CD8-positive, alpha-beta memory T cell (primary cell): Measurements from ENCODE around the gene HNMT. TPM values are rescaled to one million over a fixed set of nuclear protein-coding genes. Genes with fewer than 3 reads are reported as not detected.
"Not testable (repeated sequence)": the region's sequence is repeated elsewhere in the genome, so short reads cannot be mapped to it uniquely, and the experiment has no call there.

Source experiments
- CTCF ChIA-PET: fragments of 350-600 bp; sonication (Branson Sonifier 250); formaldehyde crosslinking; loops from one replicate; lab custom pipeline; 2021; ENCODE audit warnings: antibody characterized with exemption; lab: Charles Lee
- POLR2A ChIA-PET: fragments of 350-600 bp; sonication (Branson Sonifier 250); formaldehyde crosslinking; loops from one replicate; lab custom pipeline; 2021; ENCODE audit warnings: antibody characterized with exemption; lab: Charles Lee
- DNase-seq, 5 donors: peaks; one replicate each; pipeline versions ENCODE4 v3.0.0 to v3.0.0-alpha.2; 2020 to 2022; ENCODE audit warnings: mixed read lengths in 1 of 5
- H3K27ac ChIP-seq: one replicate; pipeline ENCODE4 v1.7.0; 2013; ENCODE audit warnings: low read depth, mild to moderate bottlenecking, low read length, moderate library complexity
- H3K27me3 ChIP-seq: 2 replicates; pipeline ENCODE4 v1.7.0; 2013; ENCODE audit warnings: low read length, mild to moderate bottlenecking; ENCODE audit not compliant: insufficient read depth, poor library complexity, severe bottlenecking
- H3K36me3 ChIP-seq: 2 replicates; pipeline ENCODE4 v1.7.0; 2013; ENCODE audit warnings: mild to moderate bottlenecking, low read length, moderate library complexity; ENCODE audit not compliant: insufficient read depth
- H3K4me1 ChIP-seq: 2 replicates; pipeline ENCODE4 v1.7.0; 2013; ENCODE audit warnings: mild to moderate bottlenecking, low read length, moderate library complexity; ENCODE audit not compliant: insufficient read depth
- H3K4me3 ChIP-seq: 2 replicates; pipeline ENCODE4 v1.7.0; 2013; ENCODE audit warnings: mild to moderate bottlenecking, low read length
- H3K9me3 ChIP-seq: 2 replicates; pipeline ENCODE4 v1.7.0; 2013; ENCODE audit warnings: mild to moderate bottlenecking, low read length
- H3K27ac Mint-ChIP-seq, 8 donors: one replicate each; pipeline ENCODE4 v1.8.0; 2020 to 2021; ENCODE audit warnings: mixed read lengths in 8 of 8, mild to moderate bottlenecking in 6 of 8, inconsistent platforms in 3 of 8, moderate library complexity in 3 of 8
- H3K27me3 Mint-ChIP-seq, 2 donors: one replicate each; pipeline ENCODE4 v1.8.0; 2020 to 2021; ENCODE audit warnings: mixed read lengths in 2 of 2, mild to moderate bottlenecking in 1 of 2, moderate library complexity in 1 of 2
- H3K36me3 Mint-ChIP-seq, 3 donors: one replicate each; pipeline ENCODE4 v1.8.0; 2020 to 2021; ENCODE audit warnings: mixed read lengths in 3 of 3, inconsistent platforms in 1 of 3, mild to moderate bottlenecking in 1 of 3
- H3K4me1 Mint-ChIP-seq, 3 donors: one replicate each; pipeline ENCODE4 v1.8.0; 2020 to 2021; ENCODE audit warnings: mixed read lengths in 3 of 3, inconsistent platforms in 1 of 3, mild to moderate bottlenecking in 1 of 3
- H3K4me3 Mint-ChIP-seq, 7 donors: one replicate each; pipeline ENCODE4 v1.8.0; 2020 to 2021; ENCODE audit warnings: mixed read lengths in 7 of 7, mild to moderate bottlenecking in 6 of 7, moderate library complexity in 4 of 7, inconsistent platforms in 2 of 7
- H3K9me3 Mint-ChIP-seq, 5 donors: one replicate each; pipeline ENCODE4 v1.8.0; 2020 to 2022; ENCODE audit warnings: mixed read lengths in 5 of 5, mild to moderate bottlenecking in 3 of 5, moderate library complexity in 2 of 5, inconsistent platforms in 1 of 5
- polyA plus RNA-seq: library from polyadenylated mRNA; unstranded; fragments of 300-500 nt; fragmentation: Illumina TruSeq; gene quantifications from one replicate; pipeline ENCODE4 v1.2.3, GENCODE V29; 2021
- total RNA-seq, 2 experiments: library from RNA; stranded (reverse); gene quantifications; one replicate each; pipeline ENCODE4 v1.2.3, GENCODE V29; 2021

HNMT gene
- total and polyA plus RNA-seq, 3 experiments from 2014 or later = 0.61 to 0.78 TPM; not detected in 1

DNA sequence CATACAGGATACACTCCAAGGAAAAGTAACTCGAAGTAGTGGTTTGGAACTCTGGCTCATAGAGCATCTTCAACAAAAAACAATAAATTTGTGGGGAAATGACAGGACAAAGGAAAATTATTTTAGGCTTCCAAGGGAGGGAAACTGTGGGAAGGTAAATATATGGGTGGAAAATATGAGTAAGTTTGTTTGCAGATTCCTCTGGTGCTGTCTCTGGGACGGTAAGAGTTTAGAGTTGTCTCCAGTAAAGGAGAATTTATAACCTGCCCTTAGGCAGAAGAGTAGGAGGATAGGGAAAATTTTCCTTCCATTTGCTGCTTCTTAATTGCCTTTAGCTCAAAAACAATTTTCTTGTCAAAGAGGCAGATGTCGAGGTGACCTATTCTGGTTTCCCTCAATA is 19.3 kb downstream of the HNMT start:
- Histone ChIP-seq H3K9me3 (no peaks in the 10 kb centered on the region), H3K27ac (no peak overlapping the region), H3K27me3 (no peaks in the 10 kb centered on the region), H3K36me3 (no peaks in the 10 kb centered on the region), H3K4me1 (no peaks in the 10 kb centered on the region), H3K4me3 (no peak overlapping the region)
- no peak for DNase-seq
- Mint-ChIP-seq H3K4me3 (no peak overlapping the region), H3K36me3 (no peaks in the 10 kb centered on the region), H3K9me3 (peaks cover 0 to 2% (median 1%) of the 10 kb centered on the region in 5 donors), H3K27me3 (no peaks in the 10 kb centered on the region), H3K4me1 (no peaks in the 10 kb centered on the region), H3K27ac (no peak overlapping the region)
- ChIA-PET CTCF (no interaction called here), POLR2A (no interaction called here)

DNA sequence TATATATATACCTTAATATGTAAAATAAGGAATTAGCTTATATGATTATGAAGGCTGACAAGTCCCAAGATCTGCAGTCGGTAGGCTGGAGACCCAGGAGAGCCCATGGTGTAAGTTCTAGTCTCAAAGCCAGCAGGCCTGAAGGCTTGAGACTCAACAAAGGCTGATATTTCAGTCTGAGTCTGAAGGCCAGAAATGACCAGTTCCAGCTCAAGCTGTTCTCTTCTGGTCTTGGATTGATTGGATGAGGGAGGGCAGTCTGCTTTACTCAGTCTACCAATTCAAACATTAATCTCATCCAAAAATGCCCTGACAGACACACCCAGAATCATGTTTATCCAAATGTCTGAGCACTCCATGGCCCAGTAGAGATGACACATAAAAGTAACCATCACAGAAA is 22.0 kb downstream of the HNMT start:
- no peak overlapping the region for H3K27ac ChIP-seq
- H3K27me3 ChIP-seq = no peaks in the 10 kb centered on the region
- H3K4me1 Mint-ChIP-seq = no peaks in the 10 kb centered on the region
- H3K4me1 ChIP-seq = no peaks in the 10 kb centered on the region
- POLR2A ChIA-PET = interaction anchor here (0.6 kb wide), 1 partner anchor 13 kb away, joined by 9 read pairs; no protein-coding TSS in a partner anchor
- no peak overlapping the region for H3K4me3 ChIP-seq
- H3K27me3 Mint-ChIP-seq = peaks cover 0 to 4% of the 10 kb centered on the region in 2 donors
- no peak overlapping the region for H3K27ac Mint-ChIP-seq
- CTCF ChIA-PET = no interaction called here
- no peak for DNase-seq
- H3K9me3 ChIP-seq = no peaks in the 10 kb centered on the region
- no peaks in the 10 kb centered on the region for H3K36me3 Mint-ChIP-seq
- peaks cover 0 to 2% (median 1%) of the 10 kb centered on the region in 5 donors for H3K9me3 Mint-ChIP-seq
- H3K36me3 ChIP-seq = no peaks in the 10 kb centered on the region
- H3K4me3 Mint-ChIP-seq = no peak overlapping the region

DNA sequence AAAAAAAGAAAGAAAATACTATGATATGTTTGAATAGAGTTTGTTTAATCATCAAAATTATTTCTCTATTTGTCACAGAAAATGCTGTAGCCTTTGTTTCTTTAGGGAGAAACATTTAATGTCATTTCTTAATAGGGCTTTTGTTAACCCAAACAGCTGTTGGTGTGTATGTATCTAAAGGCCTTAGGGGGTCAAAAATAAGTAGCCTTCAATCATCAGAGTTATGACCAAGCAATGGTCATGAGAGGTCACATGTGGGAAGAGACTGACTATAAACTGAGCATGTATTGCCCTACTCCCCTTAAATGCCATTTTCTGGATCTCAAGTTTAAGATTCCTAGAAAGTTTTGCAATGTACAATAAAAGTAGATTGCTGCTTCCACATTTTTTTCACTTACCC is 22.7 kb downstream of the HNMT start:
- H3K36me3 Mint-ChIP-seq = no peaks in the 10 kb centered on the region
- Histone ChIP-seq H3K27ac (no peak overlapping the region), H3K36me3 (no peaks in the 10 kb centered on the region), H3K4me1 (no peaks in the 10 kb centered on the region), H3K27me3 (no peaks in the 10 kb centered on the region), H3K9me3 (no peaks in the 10 kb centered on the region), H3K4me3 (no peak overlapping the region)
- peaks cover 0 to 4% of the 10 kb centered on the region in 2 donors for H3K27me3 Mint-ChIP-seq
- POLR2A ChIA-PET = interaction anchor here (0.6 kb wide), 1 partner anchor 14 kb away, joined by 9 read pairs; no protein-coding TSS in a partner anchor
- H3K27ac Mint-ChIP-seq = no peak overlapping the region
- peaks cover 0 to 4% (median 1%) of the 10 kb centered on the region in 5 donors for H3K9me3 Mint-ChIP-seq
- H3K4me3 Mint-ChIP-seq = no peak overlapping the region
- DNase-seq = no peak
- H3K4me1 Mint-ChIP-seq = no peaks in the 10 kb centered on the region
- CTCF ChIA-PET = no interaction called here

DNA sequence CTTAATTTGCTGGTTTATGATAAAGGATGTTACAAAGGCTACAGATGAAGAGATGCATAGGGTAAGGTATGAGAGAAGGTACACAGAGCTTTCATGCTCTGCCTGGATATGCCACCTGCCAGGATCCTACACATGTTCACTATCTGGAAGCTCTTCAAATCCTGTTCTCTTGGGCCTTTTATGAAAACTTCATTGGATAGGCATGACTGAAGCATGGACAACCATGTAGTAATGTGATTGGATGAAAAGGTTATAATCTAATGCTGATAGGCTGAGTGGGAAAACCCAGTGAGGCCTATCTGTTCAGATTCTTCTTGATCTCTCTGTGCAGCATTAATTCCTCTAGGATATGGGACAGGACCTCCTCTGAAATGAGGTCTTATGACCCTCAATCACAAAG is 26.8 kb downstream of the HNMT start:
- POLR2A ChIA-PET = no interaction called here
- H3K9me3 ChIP-seq = no peaks in the 10 kb centered on the region
- no peaks in the 10 kb centered on the region for H3K36me3 Mint-ChIP-seq
- CTCF ChIA-PET = no interaction called here
- H3K27me3 ChIP-seq = no peaks in the 10 kb centered on the region
- no peak overlapping the region for H3K4me3 Mint-ChIP-seq
- H3K27me3 Mint-ChIP-seq = peaks cover 0 to 4% of the 10 kb centered on the region in 2 donors
- H3K36me3 ChIP-seq = no peaks in the 10 kb centered on the region
- no peak for DNase-seq
- H3K9me3 Mint-ChIP-seq = peaks cover 0 to 10% (median 9%) of the 10 kb centered on the region in 5 donors
- no peak overlapping the region for H3K4me3 ChIP-seq
- H3K4me1 ChIP-seq = no peaks in the 10 kb centered on the region
- H3K27ac ChIP-seq = no peak overlapping the region
- H3K4me1 Mint-ChIP-seq = no peaks in the 10 kb centered on the region
- H3K27ac Mint-ChIP-seq = no peak overlapping the region

DNA sequence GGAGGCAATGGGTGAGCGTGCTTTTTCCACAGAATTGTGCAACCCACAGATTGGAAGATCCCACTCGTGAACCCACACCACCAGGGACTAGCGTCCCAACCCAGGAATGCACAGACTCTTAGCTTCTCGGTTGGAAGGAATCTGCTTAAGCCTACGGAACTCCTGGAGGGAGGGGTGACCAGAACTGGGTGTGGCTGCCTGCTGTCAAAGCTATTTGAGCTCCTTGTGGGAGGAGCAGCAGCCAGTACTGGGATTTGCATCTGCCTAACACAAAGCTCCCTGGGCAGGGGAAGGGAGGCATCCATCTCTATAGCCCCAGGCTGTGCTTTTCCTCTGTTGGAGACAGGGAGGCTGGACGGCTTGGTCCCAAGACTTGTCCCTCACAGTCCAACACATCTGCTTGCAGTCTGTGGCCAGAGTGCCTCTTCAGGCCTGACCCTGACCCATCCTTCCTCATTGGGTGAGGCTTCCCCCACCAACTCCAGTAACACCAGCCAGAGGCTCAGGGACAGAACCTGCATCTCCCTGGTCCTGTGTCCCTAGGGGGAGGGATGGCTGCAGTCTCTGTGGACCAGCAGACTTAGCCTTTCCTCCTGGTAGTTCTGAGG is 27.9 kb downstream of the HNMT start:
- no peak overlapping the region for H3K27ac ChIP-seq
- Mint-ChIP-seq H3K27ac (no peak overlapping the region), H3K27me3 (peaks cover 0 to 4% of the 10 kb centered on the region in 2 donors), H3K9me3 (peaks cover 0 to 10% (median 9%) of the 10 kb centered on the region in 5 donors), H3K4me3 (no peak overlapping the region), H3K4me1 (no peaks in the 10 kb centered on the region), H3K36me3 (no peaks in the 10 kb centered on the region)
- no peak for DNase-seq
- H3K4me1 ChIP-seq = no peaks in the 10 kb centered on the region
- H3K27me3 ChIP-seq = no peaks in the 10 kb centered on the region
- H3K9me3 ChIP-seq = no peaks in the 10 kb centered on the region
- no peak overlapping the region for H3K4me3 ChIP-seq
- no peaks in the 10 kb centered on the region for H3K36me3 ChIP-seq
- ChIA-PET POLR2A (no interaction called here), CTCF (no interaction called here)

DNA sequence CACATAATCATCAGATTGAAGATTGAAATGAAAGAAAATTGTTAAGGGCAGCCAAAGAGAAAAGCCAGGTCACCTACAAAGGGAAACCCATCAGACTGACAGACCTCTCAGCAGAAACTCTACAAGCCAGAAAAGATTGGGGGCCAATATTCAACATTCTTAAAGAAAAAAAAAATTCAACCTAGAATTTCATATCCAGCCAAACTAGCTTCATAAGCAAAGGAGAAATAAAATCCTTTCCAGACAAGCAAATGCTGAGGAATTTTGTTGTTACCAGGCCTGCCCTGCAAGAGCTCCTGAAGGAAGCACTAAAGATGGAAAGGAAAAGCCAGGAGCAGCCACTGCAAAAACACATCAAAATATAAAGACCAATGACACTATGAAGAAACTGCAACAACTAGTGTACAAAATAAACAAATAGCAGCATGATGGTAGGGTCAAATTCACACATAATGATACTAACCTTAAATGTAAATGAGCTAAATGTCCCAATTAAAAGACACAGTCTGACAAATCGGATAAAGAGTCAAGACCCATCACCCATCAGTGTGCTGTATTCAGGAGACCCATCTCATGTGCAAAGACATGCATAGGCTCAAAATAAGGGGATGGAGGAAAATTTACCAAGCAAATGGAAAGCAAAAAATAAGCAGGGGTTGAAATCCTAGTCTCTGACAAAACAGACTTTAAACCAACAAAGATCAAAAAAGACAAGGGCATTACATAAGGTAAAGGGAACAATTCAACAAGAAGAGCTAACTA is 29.6 kb downstream of the HNMT start:
- H3K4me1 ChIP-seq, H3K4me3 ChIP-seq, POLR2A ChIA-PET, H3K27ac Mint-ChIP-seq, H3K27me3 Mint-ChIP-seq, H3K9me3 ChIP-seq, CTCF ChIA-PET, H3K36me3 ChIP-seq, H3K27me3 ChIP-seq, H3K27ac ChIP-seq, H3K4me3 Mint-ChIP-seq, H3K4me1 Mint-ChIP-seq, DNase-seq, H3K36me3 Mint-ChIP-seq: not testable (repeated sequence)
- peaks cover 0 to 10% (median 8%) of the 10 kb centered on the region in 5 donors for H3K9me3 Mint-ChIP-seq

DNA sequence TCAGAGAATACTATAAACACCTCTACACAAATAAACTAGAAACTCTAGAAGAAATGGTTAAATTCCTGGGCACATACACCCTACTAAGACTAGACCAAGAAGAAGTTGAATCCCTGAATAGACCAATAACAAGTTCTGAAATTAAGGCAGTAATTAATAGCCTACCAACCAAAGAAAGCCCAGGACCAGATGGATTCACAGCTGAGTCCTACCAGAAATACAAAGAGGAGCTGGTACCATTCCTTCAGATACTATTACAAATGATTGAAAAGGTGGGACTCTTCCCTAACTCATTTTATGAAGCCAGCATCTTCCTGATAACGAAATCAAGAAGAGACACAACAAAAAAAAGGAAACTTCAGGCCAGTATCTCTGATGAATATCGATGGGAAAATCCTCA is 31.1 kb downstream of the HNMT start:
- H3K36me3 Mint-ChIP-seq, H3K27me3 Mint-ChIP-seq, H3K27ac Mint-ChIP-seq, POLR2A ChIA-PET, H3K36me3 ChIP-seq, H3K9me3 ChIP-seq, H3K4me3 ChIP-seq, DNase-seq, H3K4me1 Mint-ChIP-seq, H3K4me1 ChIP-seq, CTCF ChIA-PET, H3K27me3 ChIP-seq, H3K4me3 Mint-ChIP-seq, H3K27ac ChIP-seq: not testable (repeated sequence)
- H3K9me3 Mint-ChIP-seq = peaks cover 0 to 10% (median 8%) of the 10 kb centered on the region in 5 donors

DNA sequence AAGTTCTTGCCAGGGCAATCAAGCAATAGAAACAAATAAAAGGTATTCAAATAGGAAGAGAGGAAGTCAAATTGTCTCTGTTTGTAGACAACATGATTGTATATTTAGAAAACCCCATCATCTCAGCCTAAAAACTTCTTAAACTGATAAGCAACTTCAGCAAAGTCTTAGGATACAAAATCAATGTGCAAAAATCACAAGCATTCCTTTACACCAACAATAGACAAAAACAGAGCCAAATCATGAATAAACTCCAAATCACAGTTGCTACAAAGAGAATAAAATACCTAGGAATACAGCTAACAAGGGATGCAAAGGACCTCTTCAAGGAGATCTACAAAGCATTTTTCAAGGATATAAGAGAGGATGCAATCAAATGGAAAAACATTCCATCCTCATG is 31.9 kb downstream of the HNMT start:
- H3K27me3 ChIP-seq, H3K4me3 ChIP-seq, DNase-seq, CTCF ChIA-PET, H3K9me3 ChIP-seq, H3K36me3 Mint-ChIP-seq, H3K27ac ChIP-seq, POLR2A ChIA-PET, H3K27ac Mint-ChIP-seq, H3K27me3 Mint-ChIP-seq, H3K4me3 Mint-ChIP-seq, H3K4me1 Mint-ChIP-seq, H3K36me3 ChIP-seq, H3K4me1 ChIP-seq: not testable (repeated sequence)
- H3K9me3 Mint-ChIP-seq = peaks cover 0 to 10% (median 8%) of the 10 kb centered on the region in 5 donors
